OCI-LY3 (cell line): ENCODE data around the gene MTCL1.

ENCODE experiments used
- CTCF ChIP-seq: fragments of 200-600, 300-600 bp; sonication (generic); IDR thresholded peaks from 2 replicates; pipeline ENCODE4 v1.5.1; 2014; ENCODE audit warnings: antibody characterized with exemption, low read length, low read depth
- EZH2phosphoT487 ChIP-seq: fragments of 200-600 bp; shearing (Covaris generic); IDR thresholded peaks from 2 replicates; pipeline ENCODE4 v1.6.1; 2018; ENCODE audit warnings: antibody characterized with exemption, mixed run types, low read depth

- no peak for TF ChIP-seq CTCF
- no peak for TF ChIP-seq EZH2phosphoT487
These were observed 89.6 kb downstream of the MTCL1 start for GRCh38 chr18:8794934-8795280.
